ENCODE measurements around the gene ERBB2. TPM values are rescaled to one million over a fixed set of nuclear protein-coding genes. Genes with fewer than 3 reads are reported as not detected.

ERBB2 gene
- total and polyA plus RNA-seq, 10 of the 15 experiments (the other 5 are each of a cell fraction or from before 2014, with no cell fraction given) = 0.39 to 7.0 (median 4.3) TPM

- TF ChIP-seq NFIC (IDR thresholded peaks at IDR 0.05; ENCODE audit: low read depth, low read length) = peak; percentile 92
- no peak for TF ChIP-seq NFYB (IDR thresholded peaks at IDR 0.05; ENCODE audit: insufficient read depth, low read depth, low read length)
- TF ChIP-seq PRDM15 (CRISPR knock-in tag; IDR thresholded peaks at IDR 0.05) = no peak
- TF ChIP-seq FOXM1 (IDR thresholded peaks at IDR 0.05; ENCODE audit: low read depth, low read length) = peak; percentile 89
- peak; percentile 88; the same call in 1 of the 2 replicates for TF ChIP-seq ZBED1 (IDR thresholded peaks at IDR 0.05; ENCODE audit: borderline replicate concordance)
- TF ChIP-seq BCLAF1 (IDR thresholded peaks at IDR 0.05) = no peak
- no peak for TF ChIP-seq YBX1 (IDR thresholded peaks at IDR 0.05)
- 0 out of 2 replicates have a peak, but pooled peaks have one; percentile 22 for TF ChIP-seq JUND (IDR thresholded peaks at IDR 0.05; ENCODE audit: low read depth, low read length)
- no peak for TF ChIP-seq NFXL1 (IDR thresholded peaks at IDR 0.05; ENCODE audit: borderline replicate concordance)
- peak; percentile 71; the same call in 1 of the 2 replicates for TF ChIP-seq CREM (IDR thresholded peaks at IDR 0.05; ENCODE audit: low read depth)
- TF ChIP-seq PKNOX1 (IDR thresholded peaks at IDR 0.05) = no peak; the same call in 1 of the 2 replicates
- TF ChIP-seq ZNF592 (IDR thresholded peaks at IDR 0.05) = no peak
- TF ChIP-seq HCFC1 (IDR thresholded peaks at IDR 0.05; ENCODE audit: low read length) = no peak
- TF ChIP-seq POLR2AphosphoS2 (IDR thresholded peaks at IDR 0.05; ENCODE audit: low read depth, low read length) = 0 out of 2 replicates have a peak, but pooled peaks have one; percentile 32
- peak; percentile 38; the same call in 1 of the 2 replicates for TF ChIP-seq SMAD5 (IDR thresholded peaks at IDR 0.05; ENCODE audit: low read depth)
- TF ChIP-seq PAX5 (IDR thresholded peaks at IDR 0.05; ENCODE audit: borderline replicate concordance, low read depth, low read length) = peak; percentile 79; the same call in 1 of the 2 replicates
- TF ChIP-seq GABPA (IDR thresholded peaks at IDR 0.05; ENCODE audit: low read depth) = no peak
These were observed 58.3 kb downstream of the ERBB2 start (continued) for GRCh38 chr17:39757931-39758873.
